RWPE2 (cell line): ENCODE results near the gene MTPN.

Experiments used
- ATAC-seq: fragments of 200-7000 bp; cut with Tn5 transposase; 3 replicates; pipeline ENCODE4 v1.9.1; 2021; ENCODE audit warnings: low read depth
- DNase-seq: peaks from one replicate; pipeline ENCODE4 v3.0.0-alpha.2; 2020; ENCODE audit warnings: low spot score
- H3K27ac ChIP-seq: fragments of 450-650 bp; 2 replicates; pipeline ENCODE4 v1.5.1; 2017; ENCODE audit warnings: mild to moderate bottlenecking; ENCODE audit not compliant: poor library complexity, severe bottlenecking
- H3K27me3 ChIP-seq: fragments of 250-450 bp; sonication (Bioruptor Pico); 2 replicates; pipeline ENCODE4 v1.5.1; 2021; ENCODE audit warnings: mild to moderate bottlenecking, moderate library complexity; ENCODE audit not compliant: insufficient read depth, poor library complexity, severe bottlenecking
- H3K36me3 ChIP-seq: fragments of 250-450 bp; sonication (Bioruptor Pico); 2 replicates; pipeline ENCODE4 v1.5.1; 2020; ENCODE audit warnings: low read depth, mild to moderate bottlenecking, moderate library complexity
- H3K4me1 ChIP-seq: fragments of 250-450 bp; sonication (Bioruptor Pico); 2 replicates; pipeline ENCODE4 v1.5.1; 2021; ENCODE audit warnings: mild to moderate bottlenecking, moderate library complexity; ENCODE audit not compliant: insufficient read depth, poor library complexity, severe bottlenecking
- H3K4me3 ChIP-seq: fragments of 250-450 bp; sonication (Bioruptor Pico); 2 replicates; pipeline ENCODE4 v1.5.1; 2021; ENCODE audit warnings: mild to moderate bottlenecking, moderate library complexity; ENCODE audit not compliant: severe bottlenecking
- H3K9me3 ChIP-seq: fragments of 250-450 bp; sonication (Bioruptor Pico); 2 replicates; pipeline ENCODE4 v1.5.1; 2021; ENCODE audit warnings: mild to moderate bottlenecking, moderate library complexity; ENCODE audit not compliant: severe bottlenecking
- CTCF ChIP-seq: fragments of 450-650 bp; IDR thresholded peaks from one replicate; pipeline ENCODE4 v1.5.1; 2017; ENCODE audit warnings: mild to moderate bottlenecking, moderate library complexity; ENCODE audit not compliant: poor library complexity, severe bottlenecking

Gene MTPN

GRCh38 chr7:135965602-135966001 is 11.6 kb downstream of the MTPN start:
- no peak for TF ChIP-seq CTCF
- DNase-seq (no peak), ATAC-seq (no peak)
- H3K27me3 ChIP-seq = no peaks in the 10 kb centered on the region
- H3K9me3 ChIP-seq = no peaks in the 10 kb centered on the region
- peaks cover 23% of the 10 kb centered on the region for H3K36me3 ChIP-seq
- H3K27ac ChIP-seq = no peak overlapping the region
- no peak overlapping the region for H3K4me3 ChIP-seq
- peaks cover 6% of the 10 kb centered on the region for H3K4me1 ChIP-seq

GRCh38 chr7:135964791-135965190 is 12.4 kb downstream of the MTPN start:
- H3K4me3 ChIP-seq = no peak overlapping the region
- no peaks in the 10 kb centered on the region for H3K27me3 ChIP-seq
- no peaks in the 10 kb centered on the region for H3K9me3 ChIP-seq
- no peak overlapping the region for H3K27ac ChIP-seq
- H3K4me1 ChIP-seq = peaks cover 6% of the 10 kb centered on the region
- TF ChIP-seq CTCF = no peak
- no peak for ATAC-seq
- H3K36me3 ChIP-seq = peaks cover 15% of the 10 kb centered on the region
- DNase-seq = no peak

GRCh38 chr7:135964274-135964673 is 12.9 kb downstream of the MTPN start:
- Histone ChIP-seq H3K36me3 (peaks cover 12% of the 10 kb centered on the region), H3K27ac (no peak overlapping the region), H3K27me3 (no peaks in the 10 kb centered on the region), H3K9me3 (no peaks in the 10 kb centered on the region), H3K4me1 (peaks cover 6% of the 10 kb centered on the region), H3K4me3 (no peak overlapping the region)
- DNase-seq (no peak), ATAC-seq (no peak)
- no peak for TF ChIP-seq CTCF

GRCh38 chr7:135962802-135963201 is 14.4 kb downstream of the MTPN start:
- no peaks in the 10 kb centered on the region for H3K27me3 ChIP-seq
- H3K4me3 ChIP-seq = no peak overlapping the region
- H3K27ac ChIP-seq = no peak overlapping the region
- peaks cover 6% of the 10 kb centered on the region for H3K4me1 ChIP-seq
- H3K36me3 ChIP-seq = peaks cover 12% of the 10 kb centered on the region
- ATAC-seq = no peak
- DNase-seq = no peak
- no peaks in the 10 kb centered on the region for H3K9me3 ChIP-seq
- TF ChIP-seq CTCF = no peak

- H3K4me1 ChIP-seq = peaks cover 6% of the 10 kb centered on the region
- H3K27me3 ChIP-seq = no peaks in the 10 kb centered on the region
- no peak overlapping the region for H3K27ac ChIP-seq
- H3K4me3 ChIP-seq = no peak overlapping the region
- no peak for ATAC-seq
- no peak for TF ChIP-seq CTCF
- no peaks in the 10 kb centered on the region for H3K9me3 ChIP-seq
- peaks cover 9% of the 10 kb centered on the region for H3K36me3 ChIP-seq
- DNase-seq = no peak
Measured at GRCh38 chr7:135960709-135961451, 16.3 kb downstream of the MTPN start.
